ENCODE results near the gene RGL1.

RGL1 gene

GRCh38 chr1:183970516-183971300 lies 165.8 kb downstream of the RGL1 start:
- H3K27ac ChIP-seq (ENCODE audit: low read length), result no peak overlapping the region
- H3K27me3 ChIP-seq (ENCODE audit: control insufficient read depth, insufficient read depth, low read length), result no peaks in the 10 kb centered on the region
- H3K9ac ChIP-seq (ENCODE audit: low read length), result no peak overlapping the region
- H3K4me1 ChIP-seq (ENCODE audit: control insufficient read depth, low read depth, low read length), result no peaks in the 10 kb centered on the region
- H3K9me3 ChIP-seq (ENCODE audit: control insufficient read depth, low read depth, low read length), result no peaks in the 10 kb centered on the region
- H3K4me3 ChIP-seq (ENCODE audit: low read length), result no peak overlapping the region
- no peaks in the 10 kb centered on the region for H3K36me3 ChIP-seq (ENCODE audit: control insufficient read depth, low read depth, low read length)

- no peaks in the 10 kb centered on the region for H3K27me3 ChIP-seq (ENCODE audit: control insufficient read depth, insufficient read depth, low read length)
- no peak overlapping the region for H3K4me3 ChIP-seq (ENCODE audit: low read length)
- H3K36me3 ChIP-seq (ENCODE audit: control insufficient read depth, low read depth, low read length), result no peaks in the 10 kb centered on the region
- H3K9ac ChIP-seq (ENCODE audit: low read length), result no peak overlapping the region
- no peak overlapping the region for H3K27ac ChIP-seq (ENCODE audit: low read length)
- no peaks in the 10 kb centered on the region for H3K9me3 ChIP-seq (ENCODE audit: control insufficient read depth, low read depth, low read length)
- H3K4me1 ChIP-seq (ENCODE audit: control insufficient read depth, low read depth, low read length), result no peaks in the 10 kb centered on the region
Measured at GRCh38 chr1:183975651-183976050, 170.7 kb downstream of the RGL1 start.

DNA sequence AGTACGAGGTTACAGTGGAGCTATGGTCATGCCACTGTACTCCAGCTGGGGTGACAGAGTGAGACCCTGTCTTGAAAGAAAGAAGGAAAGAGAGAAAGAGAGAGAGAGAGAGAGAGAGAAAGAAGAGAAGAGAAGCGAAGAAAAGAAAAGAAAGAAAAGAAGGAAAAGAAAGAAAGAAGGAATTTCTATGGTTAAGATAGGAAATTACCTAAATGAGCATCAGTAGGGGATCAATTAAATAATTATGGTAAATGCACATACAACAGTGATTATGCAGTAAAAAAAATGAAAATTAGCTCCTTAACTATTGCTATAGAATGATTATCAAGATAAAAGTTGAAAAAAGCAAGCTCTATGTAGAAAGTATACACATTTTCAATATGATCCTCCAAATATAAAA lies 172.8 kb downstream of the RGL1 start:
- no peaks in the 10 kb centered on the region for H3K9me3 ChIP-seq (ENCODE audit: control insufficient read depth, low read depth, low read length)
- H3K4me3 ChIP-seq (ENCODE audit: low read length), result no peak overlapping the region
- H3K9ac ChIP-seq (ENCODE audit: low read length), result no peak overlapping the region
- H3K27me3 ChIP-seq (ENCODE audit: control insufficient read depth, insufficient read depth, low read length), result no peaks in the 10 kb centered on the region
- H3K4me1 ChIP-seq (ENCODE audit: control insufficient read depth, low read depth, low read length), result no peaks in the 10 kb centered on the region
- no peak overlapping the region for H3K27ac ChIP-seq (ENCODE audit: low read length)
- no peaks in the 10 kb centered on the region for H3K36me3 ChIP-seq (ENCODE audit: control insufficient read depth, low read depth, low read length)

Measured in iPS-18a (cell line).